ENCODE measurements around the gene TMEM25.
"Not testable (repeated sequence)": the region's sequence is repeated elsewhere in the genome, so short reads cannot be mapped to it uniquely, and the experiment has no call there.

The TMEM25 gene

DNA sequence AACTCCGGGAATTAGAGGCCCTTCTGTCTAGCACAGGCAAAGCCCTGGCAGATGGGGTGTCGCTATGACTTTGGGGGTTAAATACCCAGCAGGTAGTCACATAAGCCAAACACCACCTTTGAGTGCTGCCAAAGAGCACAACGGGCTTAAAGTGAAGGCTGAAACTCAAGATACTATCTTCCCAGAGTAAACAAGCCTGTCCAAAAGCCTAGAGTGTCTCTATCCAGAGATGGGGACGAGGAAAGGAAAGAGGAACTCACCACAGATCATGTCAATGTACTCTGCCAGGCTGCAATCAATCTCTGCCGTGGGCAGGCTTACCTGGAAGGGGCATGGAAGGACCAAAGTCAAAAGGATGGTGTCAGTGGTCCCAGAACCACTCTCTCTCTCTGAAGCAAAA lies 14.5 kb downstream of the TMEM25 start:
- in situ Hi-C loops (cut with MboI; ENCODE audit: low sequenced_read_pairs, unreplicated experiment): no loop called here
- no peak for DNase-seq (ENCODE audit: low spot score)
- TF ChIP-seq, protein P1, sequence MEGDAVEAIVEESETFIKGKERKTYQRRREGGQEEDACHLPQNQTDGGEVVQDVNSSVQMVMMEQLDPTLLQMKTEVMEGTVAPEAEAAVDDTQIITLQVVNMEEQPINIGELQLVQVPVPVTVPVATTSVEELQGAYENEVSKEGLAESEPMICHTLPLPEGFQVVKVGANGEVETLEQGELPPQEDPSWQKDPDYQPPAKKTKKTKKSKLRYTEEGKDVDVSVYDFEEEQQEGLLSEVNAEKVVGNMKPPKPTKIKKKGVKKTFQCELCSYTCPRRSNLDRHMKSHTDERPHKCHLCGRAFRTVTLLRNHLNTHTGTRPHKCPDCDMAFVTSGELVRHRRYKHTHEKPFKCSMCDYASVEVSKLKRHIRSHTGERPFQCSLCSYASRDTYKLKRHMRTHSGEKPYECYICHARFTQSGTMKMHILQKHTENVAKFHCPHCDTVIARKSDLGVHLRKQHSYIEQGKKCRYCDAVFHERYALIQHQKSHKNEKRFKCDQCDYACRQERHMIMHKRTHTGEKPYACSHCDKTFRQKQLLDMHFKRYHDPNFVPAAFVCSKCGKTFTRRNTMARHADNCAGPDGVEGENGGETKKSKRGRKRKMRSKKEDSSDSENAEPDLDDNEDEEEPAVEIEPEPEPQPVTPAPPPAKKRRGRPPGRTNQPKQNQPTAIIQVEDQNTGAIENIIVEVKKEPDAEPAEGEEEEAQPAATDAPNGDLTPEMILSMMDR (IDR thresholded peaks at IDR 0.05; ENCODE audit: borderline replicate concordance, control extremely low read depth, extremely low read depth, insufficient read depth, missing control alignments): no peak

DNA sequence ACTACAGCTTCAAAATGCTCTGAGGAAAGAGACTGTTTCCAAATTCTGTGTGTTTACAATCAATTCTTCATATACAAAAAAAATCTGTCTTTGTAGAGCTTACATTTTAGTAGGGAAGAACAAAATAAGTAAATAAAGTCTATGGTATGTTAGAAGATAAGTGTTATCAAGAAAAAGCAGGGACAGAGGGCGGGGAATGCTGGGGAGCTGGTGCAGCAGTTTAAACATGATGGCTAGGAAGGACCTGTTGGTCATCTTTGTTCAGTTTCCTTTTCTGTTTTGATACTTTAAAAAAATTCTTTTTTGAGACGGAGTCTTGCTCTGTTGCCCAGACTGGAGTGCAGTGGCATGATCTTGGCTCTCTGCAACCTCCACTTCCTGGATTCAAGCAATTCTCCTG lies 16.1 kb downstream of the TMEM25 start:
- TF ChIP-seq, protein P1 (IDR thresholded peaks at IDR 0.05; ENCODE audit: borderline replicate concordance, control extremely low read depth, extremely low read depth, insufficient read depth, missing control alignments): no peak
- DNase-seq (ENCODE audit: low spot score): no peak
- in situ Hi-C loops (cut with MboI; ENCODE audit: low sequenced_read_pairs, unreplicated experiment): no loop called here

DNA sequence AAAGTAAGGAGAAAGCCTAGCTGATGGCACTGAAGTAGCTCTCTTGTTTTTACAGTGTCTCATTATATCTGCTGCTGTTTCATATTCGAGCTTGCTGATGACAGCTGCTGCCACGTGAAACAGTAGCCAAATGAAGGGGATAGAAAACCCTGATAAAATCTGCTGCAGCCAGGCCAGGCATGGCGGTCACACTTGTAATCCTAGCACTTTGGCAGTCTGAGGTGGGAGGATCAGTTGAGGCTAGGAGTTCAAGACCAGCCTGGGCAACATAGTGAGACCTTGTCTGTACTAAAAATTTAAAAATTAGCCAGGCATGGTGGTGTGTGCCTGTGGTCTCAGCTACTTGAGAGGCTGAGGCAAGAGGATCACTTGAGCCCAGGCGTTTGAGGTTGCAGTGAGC lies 21.3 kb downstream of the TMEM25 start:
- TF ChIP-seq, protein P1 (IDR thresholded peaks at IDR 0.05; ENCODE audit: borderline replicate concordance, control extremely low read depth, extremely low read depth, insufficient read depth, missing control alignments): no peak
- in situ Hi-C loops (cut with MboI; ENCODE audit: low sequenced_read_pairs, unreplicated experiment): no loop called here
- DNase-seq (ENCODE audit: low spot score): no peak

DNA sequence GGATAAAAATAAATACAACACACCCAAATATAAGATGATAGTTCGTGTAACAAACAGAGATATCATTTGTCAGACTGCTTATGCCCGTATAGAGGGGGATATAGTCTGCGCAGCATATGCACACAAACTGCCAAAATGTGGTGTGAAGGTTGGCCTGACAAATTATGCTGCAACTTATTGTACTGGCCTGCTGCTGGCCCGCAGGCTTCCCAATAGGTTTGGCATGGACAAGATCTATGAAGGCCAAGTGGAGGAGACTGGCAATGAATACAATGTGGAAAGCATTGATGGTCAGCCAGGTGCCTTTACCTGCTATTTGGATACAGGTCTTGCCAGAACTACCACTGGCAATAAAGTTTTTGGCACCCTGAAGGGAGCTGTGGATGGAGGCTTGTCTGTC lies 29.8 kb downstream of the TMEM25 start:
- DNase-seq (ENCODE audit: low spot score): no peak
- TF ChIP-seq, protein P1 (IDR thresholded peaks at IDR 0.05; ENCODE audit: borderline replicate concordance, control extremely low read depth, extremely low read depth, insufficient read depth, missing control alignments): no peak
- in situ Hi-C loops (cut with MboI; ENCODE audit: low sequenced_read_pairs, unreplicated experiment): no loop called here

DNA sequence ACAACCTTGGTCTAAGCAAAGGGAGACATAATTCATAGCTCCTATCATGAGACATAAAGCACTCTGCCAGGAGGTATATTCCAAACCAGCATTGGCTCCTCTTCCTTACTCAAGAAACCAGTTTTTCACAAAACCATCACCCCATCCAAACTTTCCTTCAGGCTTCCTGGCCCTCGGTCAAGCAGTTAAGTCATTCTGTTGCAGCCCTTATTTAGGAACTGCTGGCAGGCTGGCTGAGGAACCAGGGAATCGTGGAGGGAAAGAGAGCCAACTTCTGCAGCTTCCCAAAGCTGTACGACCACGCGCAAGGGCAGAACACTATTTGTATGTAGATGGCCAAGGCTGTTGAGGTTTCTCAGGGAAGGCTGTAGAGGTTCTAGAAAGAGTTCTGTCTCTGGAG lies 34.1 kb downstream of the TMEM25 start:
- in situ Hi-C loops (cut with MboI; ENCODE audit: low sequenced_read_pairs, unreplicated experiment): no loop called here
- no peak for DNase-seq (ENCODE audit: low spot score)
- TF ChIP-seq, protein P1 (IDR thresholded peaks at IDR 0.05; ENCODE audit: borderline replicate concordance, control extremely low read depth, extremely low read depth, insufficient read depth, missing control alignments): no peak

DNA sequence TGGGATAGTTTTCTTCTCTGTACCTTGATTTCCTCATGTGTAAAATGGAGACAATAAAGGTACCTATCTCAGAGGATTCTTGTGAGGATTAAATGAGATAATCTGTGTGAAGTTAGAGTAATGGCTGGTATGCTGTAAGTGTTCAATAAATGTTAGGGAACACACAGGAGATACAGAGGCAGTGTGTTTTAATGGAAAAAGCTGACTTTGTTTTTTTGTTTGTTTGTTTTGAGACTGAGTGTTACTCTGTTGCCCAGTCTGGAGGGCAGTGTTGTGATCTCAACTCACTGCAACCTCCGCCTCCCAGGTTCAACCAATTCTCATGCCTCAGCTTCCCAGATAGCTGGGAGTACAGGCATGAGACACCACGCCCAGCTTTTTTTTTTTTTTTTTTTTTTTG lies 38.7 kb downstream of the TMEM25 start:
- TF ChIP-seq, protein P1 (IDR thresholded peaks at IDR 0.05; ENCODE audit: borderline replicate concordance, control extremely low read depth, extremely low read depth, insufficient read depth, missing control alignments): no peak
- in situ Hi-C loops (cut with MboI; ENCODE audit: low sequenced_read_pairs, unreplicated experiment): no loop called here
- no peak for DNase-seq (ENCODE audit: low spot score)

DNA sequence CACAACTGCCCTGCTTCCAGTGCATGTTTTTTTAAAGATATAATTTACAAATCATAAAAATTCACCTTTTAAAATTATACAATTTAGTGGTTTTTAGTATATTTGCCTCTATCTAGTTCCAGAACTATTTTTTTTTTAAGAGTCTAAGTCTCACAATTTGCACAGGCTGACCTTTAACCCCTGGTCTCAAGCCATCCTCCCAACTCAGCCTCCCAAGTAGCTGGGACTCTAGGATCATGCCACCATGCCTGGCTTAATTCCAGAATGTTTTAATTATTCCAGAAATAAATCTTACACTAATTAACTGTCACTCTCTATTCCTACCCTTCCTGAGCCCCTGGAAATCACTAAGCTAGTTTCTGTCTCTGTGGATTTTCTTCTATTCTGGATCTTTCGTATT lies 39.8 kb downstream of the TMEM25 start:
- TF ChIP-seq, protein P1 (IDR thresholded peaks at IDR 0.05; ENCODE audit: borderline replicate concordance, control extremely low read depth, extremely low read depth, insufficient read depth, missing control alignments): no peak
- in situ Hi-C loops (cut with MboI; ENCODE audit: low sequenced_read_pairs, unreplicated experiment): no loop called here
- no peak for DNase-seq (ENCODE audit: low spot score)

DNA sequence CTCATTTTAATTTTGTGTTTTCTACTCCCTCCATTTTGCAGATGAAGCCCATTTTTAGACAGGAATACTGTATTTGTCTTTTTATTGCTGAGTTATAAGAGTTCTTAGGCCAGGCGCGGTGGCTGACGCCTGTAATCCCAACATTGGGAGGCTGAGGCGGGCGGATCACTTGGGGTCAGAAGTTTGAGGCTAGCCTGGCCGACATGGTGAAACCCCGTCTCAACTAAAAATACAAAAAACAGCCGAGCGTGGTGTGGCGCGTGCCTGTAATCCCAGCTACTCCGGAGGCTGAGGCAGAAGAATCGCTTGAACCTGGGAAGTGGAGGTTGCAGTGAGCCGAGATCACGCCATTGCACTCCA lies 40.7 kb downstream of the TMEM25 start:
- DNase-seq (ENCODE audit: low spot score); in situ Hi-C loops (cut with MboI; ENCODE audit: low sequenced_read_pairs, unreplicated experiment): not testable (repeated sequence)

All from GM13976 (cell line).